IMR-90 (cell line): Measurements from ENCODE around the gene GDF9. TPM values are rescaled to one million over a fixed set of nuclear protein-coding genes. Genes with fewer than 3 reads are reported as not detected.

Experiments used
- ATAC-seq: fragments of 200-7000 bp; cut with Tn5 transposase; 2 replicates; pipeline ENCODE4 v1.9.1; 2020; ENCODE audit warnings: low read depth, mild to moderate bottlenecking, moderate library complexity
- BruUV-seq: library from RNA; stranded (reverse); fragments of 400-500 nt; replicated peaks from 2 replicates; lab custom pipeline; 2021; lab: Mats Ljungman, UMichigan
- CTCF ChIA-PET: fragments of 300-600 bp; formaldehyde crosslinking; extraction: SDS; loops from one replicate; lab custom pipeline; 2021; ENCODE audit warnings: antibody characterized with exemption; lab: Yijun Ruan, JAX
- POLR2A ChIA-PET: fragments of 300-600 bp; sonication (Branson Sonifier 250); formaldehyde crosslinking; loops from one replicate; lab custom pipeline; 2022; ENCODE audit warnings: antibody characterized with exemption; ENCODE audit not compliant: unreplicated experiment; lab: Charles Lee
- DNase-seq: peaks from one replicate; pipeline ENCODE4 v3.0.0; 2013
- H2AFZ ChIP-seq: replicated peaks from 2 replicates; pipeline ENCODE3; 2013; ENCODE audit warnings: low read length, mild to moderate bottlenecking; ENCODE audit not compliant: poor library complexity
- H2AK5ac ChIP-seq: 2 replicates; pipeline ENCODE4 v1.6.1; 2013; ENCODE audit warnings: low read depth, low read length, inconsistent platforms
- H2AK9ac ChIP-seq: replicated peaks from 2 replicates; pipeline ENCODE3; 2013; ENCODE audit warnings: mild to moderate bottlenecking, low read depth, low read length, moderate library complexity; ENCODE audit not compliant: poor library complexity
- H2BK120ac ChIP-seq: 2 replicates; pipeline ENCODE4 v1.6.1; 2013; ENCODE audit warnings: low read depth, low read length, inconsistent platforms
- H2BK15ac ChIP-seq: 3 replicates; pipeline ENCODE4 v1.6.1; 2013; ENCODE audit warnings: low read depth, low read length, inconsistent platforms
- H2BK20ac ChIP-seq: 2 replicates; pipeline ENCODE4 v1.6.1; 2013; ENCODE audit warnings: low read depth, mild to moderate bottlenecking, inconsistent platforms, low read length, moderate library complexity
- H2BK5ac ChIP-seq: 2 replicates; pipeline ENCODE4 v1.6.1; 2013; ENCODE audit warnings: mild to moderate bottlenecking, low read depth, low read length, inconsistent platforms; ENCODE audit not compliant: poor library complexity, severe bottlenecking
- H3K14ac ChIP-seq: replicated peaks from 2 replicates; pipeline ENCODE4 v1.6.1; 2013; ENCODE audit warnings: low read depth, low read length, inconsistent platforms
- H3K18ac ChIP-seq: 2 replicates; pipeline ENCODE4 v1.6.1; 2013; ENCODE audit warnings: low read depth, low read length, control low read depth
- H3K23ac ChIP-seq: 2 replicates; pipeline ENCODE4 v1.6.1; 2013; ENCODE audit warnings: low read depth, low read length, inconsistent platforms
- H3K27ac ChIP-seq: 2 replicates; pipeline ENCODE4 v1.5.1; 2013; ENCODE audit warnings: mild to moderate bottlenecking, control low read depth, low read length; ENCODE audit not compliant: insufficient read depth
- H3K27me3 ChIP-seq: 2 replicates; pipeline ENCODE4 v1.6.1; 2013; ENCODE audit warnings: low read length; ENCODE audit not compliant: control insufficient read depth, insufficient read depth
- H3K36me3 ChIP-seq: 2 replicates; pipeline ENCODE4 v1.6.1; 2013; ENCODE audit warnings: low read length, mixed read lengths; ENCODE audit not compliant: control insufficient read depth, insufficient read depth
- H3K4ac ChIP-seq: 2 replicates; pipeline ENCODE4 v1.6.1; 2013; ENCODE audit warnings: low read depth, low read length, inconsistent platforms
- H3K4me1 ChIP-seq: 2 replicates; pipeline ENCODE4 v1.6.1; 2013; ENCODE audit warnings: low read length, mixed read lengths; ENCODE audit not compliant: control insufficient read depth, insufficient read depth
- H3K4me2 ChIP-seq: 2 replicates; pipeline ENCODE4 v1.6.1; 2013; ENCODE audit warnings: low read depth, mild to moderate bottlenecking, control low read depth, low read length, moderate library complexity
- H3K4me3 ChIP-seq: 2 replicates; pipeline ENCODE4 v1.5.1; 2013; ENCODE audit warnings: low read depth, mild to moderate bottlenecking, control low read depth, low read length, moderate library complexity; ENCODE audit not compliant: insufficient read depth
- H3K56ac ChIP-seq: 2 replicates; pipeline ENCODE4 v1.6.1; 2013; ENCODE audit warnings: low read length, inconsistent platforms; ENCODE audit not compliant: insufficient read depth; ENCODE audit errors: extremely low read depth
- H3K79me1 ChIP-seq, 2 experiments: 2 replicates each; pipeline ENCODE4 v1.6.1; 2013; ENCODE audit warnings: low read length in 2 of 2, inconsistent platforms in 1 of 2, low read depth in 1 of 2
- H3K9ac ChIP-seq: 2 replicates; pipeline ENCODE4 v1.6.1; 2013; ENCODE audit warnings: low read depth, low read length, control low read depth
- H3K9me1 ChIP-seq: 2 replicates; pipeline ENCODE4 v1.6.1; 2013; ENCODE audit warnings: low read length, inconsistent platforms; ENCODE audit not compliant: insufficient read depth
- H3K9me3 ChIP-seq: 2 replicates; pipeline ENCODE4 v1.6.1; 2013; ENCODE audit warnings: low read length; ENCODE audit not compliant: control insufficient read depth, insufficient read depth
- H4K20me1 ChIP-seq: 2 replicates; pipeline ENCODE4 v1.6.1; 2013; ENCODE audit warnings: low read length, inconsistent platforms; ENCODE audit not compliant: insufficient read depth
- H4K5ac ChIP-seq: 2 replicates; pipeline ENCODE4 v1.6.1; 2013; ENCODE audit warnings: mild to moderate bottlenecking, low read depth, low read length, control low read depth
- H4K8ac ChIP-seq, 2 experiments: 2 replicates each; pipeline ENCODE4 v1.6.1; 2013; ENCODE audit warnings: low read depth in 2 of 2, low read length in 2 of 2, control low read depth in 1 of 2, inconsistent platforms in 1 of 2
- H4K91ac ChIP-seq: 2 replicates; pipeline ENCODE4 v1.6.1; 2013; ENCODE audit warnings: low read depth, low read length, inconsistent platforms; ENCODE audit not compliant: insufficient read depth
- CEBPB ChIP-seq: IDR thresholded peaks from 2 replicates; pipeline ENCODE4 v1.6.1; 2012; ENCODE audit warnings: low read depth, low read length, improper control_type of control experiment
- CTCF ChIP-seq: conservative IDR thresholded peaks from 2 replicates; pipeline ENCODE4 v1.5.1; 2012; ENCODE audit warnings: mild to moderate bottlenecking, low read depth, low read length, improper control_type of control experiment
- FOS ChIP-seq: fragments of 150-350 bp; IDR thresholded peaks from 2 replicates; pipeline ENCODE4 v1.6.1; 2016; ENCODE audit warnings: low read depth, low read length
- MAFK ChIP-seq: IDR thresholded peaks from 2 replicates; pipeline ENCODE4 v1.6.1; 2012; ENCODE audit warnings: low read depth, low read length, improper control_type of control experiment
- MXI1 ChIP-seq: IDR thresholded peaks from 2 replicates; pipeline ENCODE4 v1.6.1; 2012; ENCODE audit warnings: low read depth, mild to moderate bottlenecking, low read length, moderate library complexity, borderline replicate concordance
- POLR2A ChIP-seq: IDR thresholded peaks from 2 replicates; pipeline ENCODE4 v1.6.1; 2012; ENCODE audit warnings: mild to moderate bottlenecking, low read depth, low read length
- RAD21 ChIP-seq: IDR thresholded peaks from 2 replicates; pipeline ENCODE4 v1.6.1; 2012; ENCODE audit warnings: low read length, improper control_type of control experiment
- RFX5 ChIP-seq: IDR thresholded peaks from 2 replicates; pipeline ENCODE4 v1.8.0; 2012; ENCODE audit warnings: low read depth, mild to moderate bottlenecking, low read length, moderate library complexity
- SMC3 ChIP-seq: fragments of 150-350 bp; IDR thresholded peaks from 2 replicates; pipeline ENCODE4 v1.6.1; 2016; ENCODE audit warnings: low read depth, mild to moderate bottlenecking, antibody characterized with exemption, low read length, moderate library complexity
- WGBS, 2 experiments: methylation state at CpG; one replicate each; pipeline versions ENCODE4 v1.1.5 to v1.1.7; 2013; ENCODE audit warnings: missing lambda C conversion rate in 2 of 2; ENCODE audit not compliant: insufficient read length in 1 of 2; ENCODE audit errors: extremely low coverage in 2 of 2; 5-methylcytosine and 5-hydroxymethylcytosine counted together
- dilution Hi-C: fragments of 300-500 bp; cut with HindIII; formaldehyde crosslinking; loops from one replicate; pipeline ENCODE4 v1.14.3; 2018; ENCODE audit warnings: low sequenced_read_pairs; ENCODE audit not compliant: unreplicated experiment
- in situ Hi-C: fragments of 300-500 bp; cut with MboI; formaldehyde crosslinking; loops from 3 replicates; pipeline ENCODE4 v1.14.3; 2019; ENCODE audit warnings: low sequenced_read_pairs, inconsistent platforms, mixed read lengths
- intact Hi-C: fragments of 100-400 bp; cut with micrococcal nuclease; formaldehyde crosslinking; loops from 2 replicates; pipeline ENCODE4 v1.10.0; 2022
- polyA plus RNA-seq, 3 experiments: library from polyadenylated mRNA; depleted of rRNA; stranded (reverse); fragments of >200 nt; gene quantifications; 2 replicates each; pipeline ENCODE4 v1.2.3, GENCODE V29; 2012; ENCODE audit warnings: low replicate concordance in 1 of 3
- total RNA-seq: library from RNA; depleted of rRNA; stranded (reverse); fragments of >200 nt; gene quantifications from 2 replicates; pipeline ENCODE4 v1.2.3, GENCODE V29; 2012

GDF9 gene
- total and polyA plus RNA-seq, 2 of the 4 experiments (the other 2 are of a cell fraction): 0.18 to 0.21 TPM

- POLR2A ChIA-PET: no interaction called here
- Histone ChIP-seq H3K9ac (no peak overlapping the region), H3K4me1 (no peaks in the 10 kb centered on the region), H2AK9ac (no peak overlapping the region), H3K4me2 (no peak overlapping the region), H3K14ac (no peak overlapping the region), H3K36me3 (peaks cover 33% of the 10 kb centered on the region), H3K56ac (no peak overlapping the region), H2BK5ac (no peak overlapping the region), H4K8ac (no peak overlapping the region), H3K4ac (no peak overlapping the region), H2AK5ac (no peak overlapping the region), H3K23ac (no peak overlapping the region), H3K4me3 (no peak overlapping the region), H3K79me1 (peaks cover 9 to 57% of the 10 kb centered on the region in 2 experiments), H3K18ac (no peak overlapping the region), H4K5ac (no peak overlapping the region), H3K9me3 (no peaks in the 10 kb centered on the region), H2BK120ac (no peak overlapping the region), H4K20me1 (peaks cover 14% of the 10 kb centered on the region; the same call in 1 of the 2 replicates), H3K27ac (no peak overlapping the region), H2AFZ (no peak overlapping the region), H2BK15ac (no peak overlapping the region), H4K91ac (no peak overlapping the region), H3K27me3 (no peaks in the 10 kb centered on the region), H3K9me1 (peaks cover 13% of the 10 kb centered on the region; the same call in 1 of the 2 replicates), H2BK20ac (no peak overlapping the region)
- ATAC-seq (no peak), DNase-seq (no peak)
- no TSS peak for BruUV-seq
- intact Hi-C loops: no loop called here
- CTCF ChIA-PET: interaction anchor here (0.7 to 1.3 kb wide), 2 partner anchors 8 to 42 kb away, joined by 3 to 4 read pairs; partner anchors contain the start of gene SHROOM1
- 100% methylated on average over 1 of the region's 5 CpGs; no CpG with 5 or more reads in 1 of the 2 experiments for WGBS, 2 experiments
- TF ChIP-seq MAFK (no peak), FOS (no peak), RAD21 (no peak), POLR2A (no peak), RFX5 (no peak), SMC3 (no peak), CEBPB (no peak), MXI1 (no peak), CTCF (no peak)
- in situ Hi-C loops: no loop called here
- dilution Hi-C loops: no loop called here
Measured at GRCh38 chr5:132871459-132872284, 5.4 kb upstream of the GDF9 start.
